ENCODE data around the gene MED4. TPM values are rescaled to one million over a fixed set of nuclear protein-coding genes. Genes with fewer than 3 reads are reported as not detected.

The MED4 gene
- total and polyA plus RNA-seq, 2 of the 8 experiments (the other 6 are each of a cell fraction or from before 2014, with no cell fraction given): 25.7 to 48.1 TPM

- no peak for TF ChIP-seq CHD7 (IDR thresholded peaks at IDR 0.05; ENCODE audit: insufficient replicate concordance, low read length)
- TF ChIP-seq RFX5 (IDR thresholded peaks at IDR 0.05; ENCODE audit: borderline replicate concordance, low read depth, low read length): no peak
- no peak for TF ChIP-seq TCF12 (IDR thresholded peaks at IDR 0.05; ENCODE audit: low read depth, low read length)
- TF ChIP-seq BRCA1 (IDR thresholded peaks at IDR 0.05; ENCODE audit: low read depth, low read length): no peak
- no peak for TF ChIP-seq TAF1 (IDR thresholded peaks at IDR 0.05; ENCODE audit: low read depth, low read length)
- no peak for TF ChIP-seq KDM5A (IDR thresholded peaks at IDR 0.05; ENCODE audit: low read length)
- TF ChIP-seq SIRT6 (IDR thresholded peaks at IDR 0.05; ENCODE audit: low read length): no peak
- no peak for TF ChIP-seq FOSL1 (IDR thresholded peaks at IDR 0.05; ENCODE audit: insufficient read depth, low read depth, low read length)
- no peak for TF ChIP-seq ZNF274 (IDR thresholded peaks at IDR 0.05; ENCODE audit: borderline replicate concordance, extremely low read depth, low read length)
Observed at GRCh38 chr13:48125794-48126228, 30.9 kb upstream of the MED4 start (continued).
